ENCODE results near the gene SPOCK2.

- TF ChIP-seq POLR2AphosphoS5 (IDR thresholded peaks at IDR 0.05; ENCODE audit: low read depth, low read length) (no peak), TAF1 (IDR thresholded peaks at IDR 0.05; ENCODE audit: borderline replicate concordance, insufficient read depth, low read length) (no peak), REST (IDR thresholded peaks at IDR 0.05; ENCODE audit: insufficient read depth in 1 of 2, low read depth in 2 of 2, low read length in 2 of 2) (no peak), SIN3A (IDR thresholded peaks at IDR 0.05; ENCODE audit: borderline replicate concordance, insufficient read depth, low read length) (no peak)
Measured at GRCh38 chr10:72108830-72109635, 20.7 kb upstream of the SPOCK2 start.

Measured in PFSK-1 (cell line).